ENCODE measurements around the gene IL17RC. TPM values are rescaled to one million over a fixed set of nuclear protein-coding genes. Genes with fewer than 3 reads are reported as not detected.

Gene IL17RC
- total and polyA plus RNA-seq, 2 experiments from 2014 or later: 8.4 to 12.6 TPM

DNA sequence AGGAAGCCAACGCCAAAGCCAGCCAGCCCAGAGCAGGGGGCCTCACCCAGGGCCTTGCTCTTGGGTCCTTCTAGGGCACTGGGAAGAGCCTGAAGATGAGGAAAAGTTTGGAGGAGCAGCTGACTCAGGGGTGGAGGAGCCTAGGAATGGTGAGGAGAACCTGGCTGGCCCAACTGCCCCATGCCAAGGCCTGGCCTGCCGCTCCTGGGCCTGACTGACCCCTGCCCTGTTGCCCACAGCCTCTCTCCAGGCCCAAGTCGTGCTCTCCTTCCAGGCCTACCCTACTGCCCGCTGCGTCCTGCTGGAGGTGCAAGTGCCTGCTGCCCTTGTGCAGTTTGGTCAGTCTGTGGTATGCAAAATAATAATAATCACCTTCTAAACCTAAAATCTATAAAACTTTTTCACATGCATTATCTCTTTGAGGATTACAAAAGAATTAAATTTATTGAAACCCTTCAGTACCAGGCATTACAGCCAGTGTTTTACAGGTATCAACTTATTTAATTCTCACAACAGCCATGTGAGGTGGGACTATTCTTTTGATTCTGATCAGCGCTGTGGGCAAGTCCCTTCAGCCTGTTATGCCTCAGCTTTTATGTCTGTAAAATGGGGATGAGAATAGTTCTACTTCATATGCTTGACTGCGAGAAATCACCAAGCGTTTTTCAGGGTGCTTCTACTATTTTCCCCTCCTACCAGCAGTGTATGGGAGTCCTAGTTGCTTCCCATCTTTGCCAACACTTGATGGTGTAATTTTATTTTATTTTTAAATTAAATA, 1.6 kb downstream of the IL17RC start:
- Mint-ChIP-seq H3K27me3 (ENCODE audit: insufficient read depth, low read depth, poor library complexity) (peaks cover 8% of the 10 kb centered on the region), H3K4me1 (peaks cover 16% of the 10 kb centered on the region), H3K27ac (no peak overlapping the region), H3K36me3 (ENCODE audit: low read depth) (peaks cover 4% of the 10 kb centered on the region; the same call in 1 of the 3 replicates), H3K4me3 (peak overlapping the region; percentile 30; the same call in 1 of the 3 replicates), H3K9me3 (no peaks in the 10 kb centered on the region)
- DNase-seq (ENCODE audit: low spot score) (no peak), ATAC-seq (no peak)
- H3K4me2 ChIP-seq: no peak overlapping the region
- no peaks in the 10 kb centered on the region for H4K20me1 ChIP-seq (replicated peaks; ENCODE audit: insufficient read depth)
- H3K9me2 ChIP-seq (ENCODE audit: insufficient read depth): no peaks in the 10 kb centered on the region
- H3K79me2 ChIP-seq (replicated peaks; ENCODE audit: insufficient read depth): no peaks in the 10 kb centered on the region
- H3F3A ChIP-seq (replicated peaks; ENCODE audit: low read depth): 0 out of 2 replicates have a peak, but pooled peaks cover 5% of the 10 kb centered on the region
- no peak overlapping the region for H3K4me3 ChIP-seq
- TF ChIP-seq, protein P1, sequence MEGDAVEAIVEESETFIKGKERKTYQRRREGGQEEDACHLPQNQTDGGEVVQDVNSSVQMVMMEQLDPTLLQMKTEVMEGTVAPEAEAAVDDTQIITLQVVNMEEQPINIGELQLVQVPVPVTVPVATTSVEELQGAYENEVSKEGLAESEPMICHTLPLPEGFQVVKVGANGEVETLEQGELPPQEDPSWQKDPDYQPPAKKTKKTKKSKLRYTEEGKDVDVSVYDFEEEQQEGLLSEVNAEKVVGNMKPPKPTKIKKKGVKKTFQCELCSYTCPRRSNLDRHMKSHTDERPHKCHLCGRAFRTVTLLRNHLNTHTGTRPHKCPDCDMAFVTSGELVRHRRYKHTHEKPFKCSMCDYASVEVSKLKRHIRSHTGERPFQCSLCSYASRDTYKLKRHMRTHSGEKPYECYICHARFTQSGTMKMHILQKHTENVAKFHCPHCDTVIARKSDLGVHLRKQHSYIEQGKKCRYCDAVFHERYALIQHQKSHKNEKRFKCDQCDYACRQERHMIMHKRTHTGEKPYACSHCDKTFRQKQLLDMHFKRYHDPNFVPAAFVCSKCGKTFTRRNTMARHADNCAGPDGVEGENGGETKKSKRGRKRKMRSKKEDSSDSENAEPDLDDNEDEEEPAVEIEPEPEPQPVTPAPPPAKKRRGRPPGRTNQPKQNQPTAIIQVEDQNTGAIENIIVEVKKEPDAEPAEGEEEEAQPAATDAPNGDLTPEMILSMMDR (conservative IDR thresholded peaks at IDR 0.05; ENCODE audit: low read depth in 2 of 2): no peak
- TF ChIP-seq EZH2 (IDR thresholded peaks at IDR 0.05; ENCODE audit: low read depth, unreplicated experiment) (no peak), JUNB (IDR thresholded peaks at IDR 0.05; ENCODE audit: unreplicated experiment) (no peak), ZNF331 (CRISPR knock-in tag; IDR thresholded peaks at IDR 0.05; ENCODE audit: low read depth) (no peak), STAT1 (IDR thresholded peaks at IDR 0.05; ENCODE audit: unreplicated experiment) (no peak), EZH2phosphoT487 (IDR thresholded peaks at IDR 0.05; ENCODE audit: unreplicated experiment) (no peak), NANOG (IDR thresholded peaks at IDR 0.05; ENCODE audit: borderline replicate concordance) (no peak), CREB1 (CRISPR knock-in tag; IDR thresholded peaks at IDR 0.05; ENCODE audit: low read depth) (no peak), POLR2AphosphoS5 (IDR thresholded peaks at IDR 0.05; ENCODE audit: low read depth) (no peak), ZNF114 (CRISPR knock-in tag; IDR thresholded peaks at IDR 0.05) (no peak)
- TF ChIP-seq, protein P2, sequence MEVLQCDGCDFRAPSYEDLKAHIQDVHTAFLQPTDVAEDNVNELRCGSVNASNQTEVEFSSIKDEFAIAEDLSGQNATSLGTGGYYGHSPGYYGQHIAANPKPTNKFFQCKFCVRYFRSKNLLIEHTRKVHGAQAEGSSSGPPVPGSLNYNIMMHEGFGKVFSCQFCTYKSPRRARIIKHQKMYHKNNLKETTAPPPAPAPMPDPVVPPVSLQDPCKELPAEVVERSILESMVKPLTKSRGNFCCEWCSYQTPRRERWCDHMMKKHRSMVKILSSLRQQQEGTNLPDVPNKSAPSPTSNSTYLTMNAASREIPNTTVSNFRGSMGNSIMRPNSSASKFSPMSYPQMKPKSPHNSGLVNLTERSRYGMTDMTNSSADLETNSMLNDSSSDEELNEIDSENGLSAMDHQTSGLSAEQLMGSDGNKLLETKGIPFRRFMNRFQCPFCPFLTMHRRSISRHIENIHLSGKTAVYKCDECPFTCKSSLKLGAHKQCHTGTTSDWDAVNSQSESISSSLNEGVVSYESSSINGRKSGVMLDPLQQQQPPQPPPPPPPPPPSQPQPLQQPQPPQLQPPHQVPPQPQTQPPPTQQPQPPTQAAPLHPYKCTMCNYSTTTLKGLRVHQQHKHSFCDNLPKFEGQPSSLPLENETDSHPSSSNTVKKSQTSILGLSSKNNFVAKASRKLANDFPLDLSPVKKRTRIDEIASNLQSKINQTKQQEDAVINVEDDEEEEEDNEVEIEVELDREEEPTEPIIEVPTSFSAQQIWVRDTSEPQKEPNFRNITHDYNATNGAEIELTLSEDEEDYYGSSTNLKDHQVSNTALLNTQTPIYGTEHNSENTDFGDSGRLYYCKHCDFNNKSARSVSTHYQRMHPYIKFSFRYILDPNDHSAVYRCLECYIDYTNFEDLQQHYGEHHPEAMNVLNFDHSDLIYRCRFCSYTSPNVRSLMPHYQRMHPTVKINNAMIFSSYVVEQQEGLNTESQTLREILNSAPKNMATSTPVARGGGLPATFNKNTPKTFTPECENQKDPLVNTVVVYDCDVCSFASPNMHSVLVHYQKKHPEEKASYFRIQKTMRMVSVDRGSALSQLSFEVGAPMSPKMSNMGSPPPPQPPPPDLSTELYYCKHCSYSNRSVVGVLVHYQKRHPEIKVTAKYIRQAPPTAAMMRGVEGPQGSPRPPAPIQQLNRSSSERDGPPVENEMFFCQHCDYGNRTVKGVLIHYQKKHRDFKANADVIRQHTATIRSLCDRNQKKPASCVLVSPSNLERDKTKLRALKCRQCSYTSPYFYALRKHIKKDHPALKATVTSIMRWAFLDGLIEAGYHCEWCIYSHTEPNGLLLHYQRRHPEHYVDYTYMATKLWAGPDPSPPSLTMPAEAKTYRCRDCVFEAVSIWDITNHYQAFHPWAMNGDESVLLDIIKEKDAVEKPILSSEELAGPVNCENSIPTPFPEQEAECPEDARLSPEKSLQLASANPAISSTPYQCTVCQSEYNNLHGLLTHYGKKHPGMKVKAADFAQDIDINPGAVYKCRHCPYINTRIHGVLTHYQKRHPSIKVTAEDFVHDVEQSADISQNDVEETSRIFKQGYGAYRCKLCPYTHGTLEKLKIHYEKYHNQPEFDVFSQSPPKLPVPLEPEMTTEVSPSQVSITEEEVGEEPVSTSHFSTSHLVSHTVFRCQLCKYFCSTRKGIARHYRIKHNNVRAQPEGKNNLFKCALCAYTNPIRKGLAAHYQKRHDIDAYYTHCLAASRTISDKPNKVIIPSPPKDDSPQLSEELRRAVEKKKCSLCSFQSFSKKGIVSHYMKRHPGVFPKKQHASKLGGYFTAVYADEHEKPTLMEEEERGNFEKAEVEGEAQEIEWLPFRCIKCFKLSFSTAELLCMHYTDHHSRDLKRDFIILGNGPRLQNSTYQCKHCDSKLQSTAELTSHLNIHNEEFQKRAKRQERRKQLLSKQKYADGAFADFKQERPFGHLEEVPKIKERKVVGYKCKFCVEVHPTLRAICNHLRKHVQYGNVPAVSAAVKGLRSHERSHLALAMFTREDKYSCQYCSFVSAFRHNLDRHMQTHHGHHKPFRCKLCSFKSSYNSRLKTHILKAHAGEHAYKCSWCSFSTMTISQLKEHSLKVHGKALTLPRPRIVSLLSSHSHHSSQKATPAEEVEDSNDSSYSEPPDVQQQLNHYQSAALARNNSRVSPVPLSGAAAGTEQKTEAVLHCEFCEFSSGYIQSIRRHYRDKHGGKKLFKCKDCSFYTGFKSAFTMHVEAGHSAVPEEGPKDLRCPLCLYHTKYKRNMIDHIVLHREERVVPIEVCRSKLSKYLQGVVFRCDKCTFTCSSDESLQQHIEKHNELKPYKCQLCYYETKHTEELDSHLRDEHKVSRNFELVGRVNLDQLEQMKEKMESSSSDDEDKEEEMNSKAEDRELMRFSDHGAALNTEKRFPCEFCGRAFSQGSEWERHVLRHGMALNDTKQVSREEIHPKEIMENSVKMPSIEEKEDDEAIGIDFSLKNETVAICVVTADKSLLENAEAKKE (CRISPR knock-in tag; IDR thresholded peaks at IDR 0.05): no peak
- TF ChIP-seq, protein P3, sequence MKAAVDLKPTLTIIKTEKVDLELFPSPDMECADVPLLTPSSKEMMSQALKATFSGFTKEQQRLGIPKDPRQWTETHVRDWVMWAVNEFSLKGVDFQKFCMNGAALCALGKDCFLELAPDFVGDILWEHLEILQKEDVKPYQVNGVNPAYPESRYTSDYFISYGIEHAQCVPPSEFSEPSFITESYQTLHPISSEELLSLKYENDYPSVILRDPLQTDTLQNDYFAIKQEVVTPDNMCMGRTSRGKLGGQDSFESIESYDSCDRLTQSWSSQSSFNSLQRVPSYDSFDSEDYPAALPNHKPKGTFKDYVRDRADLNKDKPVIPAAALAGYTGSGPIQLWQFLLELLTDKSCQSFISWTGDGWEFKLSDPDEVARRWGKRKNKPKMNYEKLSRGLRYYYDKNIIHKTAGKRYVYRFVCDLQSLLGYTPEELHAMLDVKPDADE (IDR thresholded peaks at IDR 0.05): no peak
- TF ChIP-seq, protein P4, sequence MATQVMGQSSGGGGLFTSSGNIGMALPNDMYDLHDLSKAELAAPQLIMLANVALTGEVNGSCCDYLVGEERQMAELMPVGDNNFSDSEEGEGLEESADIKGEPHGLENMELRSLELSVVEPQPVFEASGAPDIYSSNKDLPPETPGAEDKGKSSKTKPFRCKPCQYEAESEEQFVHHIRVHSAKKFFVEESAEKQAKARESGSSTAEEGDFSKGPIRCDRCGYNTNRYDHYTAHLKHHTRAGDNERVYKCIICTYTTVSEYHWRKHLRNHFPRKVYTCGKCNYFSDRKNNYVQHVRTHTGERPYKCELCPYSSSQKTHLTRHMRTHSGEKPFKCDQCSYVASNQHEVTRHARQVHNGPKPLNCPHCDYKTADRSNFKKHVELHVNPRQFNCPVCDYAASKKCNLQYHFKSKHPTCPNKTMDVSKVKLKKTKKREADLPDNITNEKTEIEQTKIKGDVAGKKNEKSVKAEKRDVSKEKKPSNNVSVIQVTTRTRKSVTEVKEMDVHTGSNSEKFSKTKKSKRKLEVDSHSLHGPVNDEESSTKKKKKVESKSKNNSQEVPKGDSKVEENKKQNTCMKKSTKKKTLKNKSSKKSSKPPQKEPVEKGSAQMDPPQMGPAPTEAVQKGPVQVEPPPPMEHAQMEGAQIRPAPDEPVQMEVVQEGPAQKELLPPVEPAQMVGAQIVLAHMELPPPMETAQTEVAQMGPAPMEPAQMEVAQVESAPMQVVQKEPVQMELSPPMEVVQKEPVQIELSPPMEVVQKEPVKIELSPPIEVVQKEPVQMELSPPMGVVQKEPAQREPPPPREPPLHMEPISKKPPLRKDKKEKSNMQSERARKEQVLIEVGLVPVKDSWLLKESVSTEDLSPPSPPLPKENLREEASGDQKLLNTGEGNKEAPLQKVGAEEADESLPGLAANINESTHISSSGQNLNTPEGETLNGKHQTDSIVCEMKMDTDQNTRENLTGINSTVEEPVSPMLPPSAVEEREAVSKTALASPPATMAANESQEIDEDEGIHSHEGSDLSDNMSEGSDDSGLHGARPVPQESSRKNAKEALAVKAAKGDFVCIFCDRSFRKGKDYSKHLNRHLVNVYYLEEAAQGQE (IDR thresholded peaks at IDR 0.05; ENCODE audit: unreplicated experiment): no peak
- H2AFZ ChIP-seq: no peak overlapping the region
- H3K4me1 ChIP-seq (ENCODE audit: insufficient read depth): peaks cover 17% of the 10 kb centered on the region
- H3K36me3 ChIP-seq (ENCODE audit: insufficient read depth): no peaks in the 10 kb centered on the region
- H3K27me3 ChIP-seq (ENCODE audit: insufficient read depth): peaks cover 12% of the 10 kb centered on the region; the same call in 1 of the 2 replicates
- H3K27ac ChIP-seq (ENCODE audit: low read depth): no peak overlapping the region
